ENCODE results near the gene SNX9. TPM values are rescaled to one million over a fixed set of nuclear protein-coding genes. Genes with fewer than 3 reads are reported as not detected.

The SNX9 gene
- total RNA-seq, 1 donor from 2014 or later: 68.6 TPM

DNA sequence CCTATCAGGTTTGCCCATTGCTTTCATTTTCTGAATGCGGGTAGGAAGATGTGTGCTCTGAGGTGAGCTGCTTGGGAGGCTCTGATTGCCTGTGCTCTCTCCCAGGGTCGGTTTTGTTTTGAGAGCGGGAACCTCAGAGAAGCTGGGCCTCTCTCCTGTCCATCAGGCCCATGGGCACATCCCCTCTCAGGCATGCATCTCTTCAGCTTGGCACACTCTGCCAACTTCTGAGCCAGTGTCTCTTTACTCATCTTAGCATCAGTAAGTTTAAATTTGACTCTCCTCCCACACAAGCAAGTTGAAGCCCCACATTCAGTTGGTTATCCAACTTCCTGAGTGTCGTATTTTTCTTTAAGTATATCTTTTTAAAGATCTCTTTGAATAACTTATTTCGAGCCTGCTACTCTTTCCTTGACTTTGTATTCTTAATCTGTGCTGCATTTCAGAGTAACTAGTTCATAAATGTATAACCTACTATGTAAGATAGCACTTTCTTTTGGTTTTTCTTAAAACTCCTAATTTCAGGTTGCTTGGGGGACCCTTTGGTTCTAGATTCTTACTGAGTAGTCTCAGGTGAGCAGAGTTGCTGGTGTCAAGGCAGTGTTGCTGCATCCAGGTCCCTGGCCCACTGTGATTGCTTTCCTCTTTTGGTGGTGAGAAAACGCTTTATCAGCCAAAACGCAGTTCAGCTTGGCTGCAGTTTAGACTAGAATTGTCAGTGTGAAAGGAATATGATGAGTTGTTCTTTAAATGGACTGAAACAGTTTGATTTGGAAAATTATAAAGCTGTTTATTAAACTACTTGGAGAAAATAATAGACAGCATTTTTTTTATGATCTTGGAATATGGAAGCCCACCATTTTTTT is 54.8 kb downstream of the SNX9 start:
- H3K27ac Mint-ChIP-seq (ENCODE audit: unreplicated experiment): peak overlapping the region; percentile 57
- TF ChIP-seq, protein P1, sequence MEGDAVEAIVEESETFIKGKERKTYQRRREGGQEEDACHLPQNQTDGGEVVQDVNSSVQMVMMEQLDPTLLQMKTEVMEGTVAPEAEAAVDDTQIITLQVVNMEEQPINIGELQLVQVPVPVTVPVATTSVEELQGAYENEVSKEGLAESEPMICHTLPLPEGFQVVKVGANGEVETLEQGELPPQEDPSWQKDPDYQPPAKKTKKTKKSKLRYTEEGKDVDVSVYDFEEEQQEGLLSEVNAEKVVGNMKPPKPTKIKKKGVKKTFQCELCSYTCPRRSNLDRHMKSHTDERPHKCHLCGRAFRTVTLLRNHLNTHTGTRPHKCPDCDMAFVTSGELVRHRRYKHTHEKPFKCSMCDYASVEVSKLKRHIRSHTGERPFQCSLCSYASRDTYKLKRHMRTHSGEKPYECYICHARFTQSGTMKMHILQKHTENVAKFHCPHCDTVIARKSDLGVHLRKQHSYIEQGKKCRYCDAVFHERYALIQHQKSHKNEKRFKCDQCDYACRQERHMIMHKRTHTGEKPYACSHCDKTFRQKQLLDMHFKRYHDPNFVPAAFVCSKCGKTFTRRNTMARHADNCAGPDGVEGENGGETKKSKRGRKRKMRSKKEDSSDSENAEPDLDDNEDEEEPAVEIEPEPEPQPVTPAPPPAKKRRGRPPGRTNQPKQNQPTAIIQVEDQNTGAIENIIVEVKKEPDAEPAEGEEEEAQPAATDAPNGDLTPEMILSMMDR (IDR thresholded peaks at IDR 0.05; ENCODE audit: unreplicated experiment): no peak
- H3K9me3 Mint-ChIP-seq (ENCODE audit: unreplicated experiment): no peaks in the 10 kb centered on the region
- peaks cover 66% of the 10 kb centered on the region for H3K4me1 Mint-ChIP-seq (ENCODE audit: unreplicated experiment)
- no peak for DNase-seq (ENCODE audit: low spot score)
- H3K4me3 Mint-ChIP-seq (ENCODE audit: unreplicated experiment): no peak overlapping the region
- peaks cover 42% of the 10 kb centered on the region for H3K36me3 Mint-ChIP-seq (ENCODE audit: low read depth, unreplicated experiment)
- H3K27me3 Mint-ChIP-seq (ENCODE audit: unreplicated experiment): no peaks in the 10 kb centered on the region

DNA sequence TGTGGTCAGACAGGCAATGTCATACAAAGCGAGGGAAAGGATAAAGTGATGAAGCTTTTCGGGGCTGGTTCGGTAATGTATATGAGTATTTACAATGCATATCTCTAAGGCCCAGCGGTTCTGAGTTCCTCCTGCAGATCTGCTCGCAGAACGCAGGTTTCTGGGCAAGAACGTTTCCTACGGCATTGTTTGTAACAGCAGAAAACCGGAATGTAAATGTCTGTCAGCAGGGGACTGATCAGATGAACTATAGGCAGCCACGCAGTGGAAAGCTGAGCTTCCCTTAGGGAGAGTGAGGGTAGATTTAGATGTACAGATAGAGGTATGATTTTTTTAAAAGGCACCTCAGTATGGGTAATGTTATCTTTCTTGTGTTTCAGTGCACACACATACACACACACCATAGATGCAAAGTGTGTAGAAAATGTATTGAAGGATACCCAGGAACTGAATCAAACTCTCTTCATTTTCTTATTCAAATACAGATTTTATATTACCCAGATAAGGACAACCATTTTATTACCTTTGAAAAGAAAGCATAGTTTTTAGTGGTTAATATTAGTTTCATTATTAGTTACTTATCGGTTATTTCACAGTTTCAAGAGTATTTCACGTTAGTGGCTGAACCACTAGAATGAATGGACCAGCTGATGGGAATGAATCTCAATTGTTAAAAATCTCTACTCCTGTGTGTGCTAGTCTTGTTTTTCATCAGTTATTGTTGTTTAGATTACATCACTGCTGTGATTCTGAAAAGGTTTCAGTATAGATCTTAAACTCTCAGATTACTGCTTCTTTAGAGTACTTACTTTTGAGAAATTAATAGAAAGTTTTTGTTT is 56.2 kb downstream of the SNX9 start:
- H3K4me3 Mint-ChIP-seq (ENCODE audit: unreplicated experiment): no peak overlapping the region
- no peak for DNase-seq (ENCODE audit: low spot score)
- peaks cover 58% of the 10 kb centered on the region for H3K4me1 Mint-ChIP-seq (ENCODE audit: unreplicated experiment)
- H3K9me3 Mint-ChIP-seq (ENCODE audit: unreplicated experiment): no peaks in the 10 kb centered on the region
- H3K27ac Mint-ChIP-seq (ENCODE audit: unreplicated experiment): peak overlapping the region; percentile 72
- H3K27me3 Mint-ChIP-seq (ENCODE audit: unreplicated experiment): no peaks in the 10 kb centered on the region
- TF ChIP-seq, protein P1 (IDR thresholded peaks at IDR 0.05; ENCODE audit: unreplicated experiment): no peak
- H3K36me3 Mint-ChIP-seq (ENCODE audit: low read depth, unreplicated experiment): peaks cover 42% of the 10 kb centered on the region

DNA sequence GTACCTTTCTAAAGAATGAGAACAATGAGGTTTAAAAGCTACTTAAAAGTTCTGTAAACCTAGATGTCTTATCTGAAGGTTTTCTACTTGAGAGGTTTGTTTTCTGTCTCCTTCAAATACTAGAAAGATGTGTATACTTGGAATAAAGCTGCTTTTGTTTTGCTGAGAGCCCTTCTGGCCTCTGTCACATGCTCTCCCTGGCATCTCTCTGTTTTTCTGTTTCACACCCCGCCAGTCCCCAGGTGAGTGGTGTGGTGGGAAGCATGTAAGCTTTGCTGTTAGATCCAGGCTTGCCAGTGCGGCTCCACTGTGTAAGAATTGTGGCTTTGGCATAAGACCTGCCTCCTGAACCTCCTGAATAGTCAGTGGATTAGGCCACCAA is 56.8 kb downstream of the SNX9 start:
- no peak for DNase-seq (ENCODE audit: low spot score)
- Mint-ChIP-seq H3K9me3 (ENCODE audit: unreplicated experiment) (no peaks in the 10 kb centered on the region), H3K27ac (ENCODE audit: unreplicated experiment) (peak overlapping the region; percentile 37), H3K4me3 (ENCODE audit: unreplicated experiment) (no peak overlapping the region), H3K36me3 (ENCODE audit: low read depth, unreplicated experiment) (peaks cover 36% of the 10 kb centered on the region), H3K4me1 (ENCODE audit: unreplicated experiment) (peaks cover 52% of the 10 kb centered on the region), H3K27me3 (ENCODE audit: unreplicated experiment) (no peaks in the 10 kb centered on the region)
- TF ChIP-seq, protein P1 (IDR thresholded peaks at IDR 0.05; ENCODE audit: unreplicated experiment): no peak

DNA sequence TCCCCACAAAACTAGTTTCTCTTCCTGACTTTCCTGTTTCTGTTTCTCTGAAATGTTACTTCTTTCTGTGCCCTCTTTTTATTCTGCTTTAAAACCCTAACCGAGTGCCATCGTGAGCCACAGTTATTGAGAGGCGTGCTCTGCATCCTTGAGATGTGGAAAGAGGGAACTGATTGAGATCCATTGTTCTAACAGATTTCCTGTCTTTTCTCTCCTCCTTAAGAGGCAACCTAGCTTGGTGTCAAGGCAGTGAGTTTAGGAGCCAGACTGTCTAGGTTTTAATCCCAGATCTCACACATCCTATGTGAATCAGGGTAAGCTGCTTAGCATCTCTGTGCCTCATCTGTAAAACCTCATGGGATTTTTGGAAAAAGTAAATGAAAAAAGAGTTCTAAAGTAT is 57.5 kb downstream of the SNX9 start:
- no peaks in the 10 kb centered on the region for H3K9me3 Mint-ChIP-seq (ENCODE audit: unreplicated experiment)
- H3K4me1 Mint-ChIP-seq (ENCODE audit: unreplicated experiment): peaks cover 50% of the 10 kb centered on the region

More for the DNA sequence above, 57.5 kb downstream of the SNX9 start:
- TF ChIP-seq, protein P1 (IDR thresholded peaks at IDR 0.05; ENCODE audit: unreplicated experiment): no peak
- peaks cover 36% of the 10 kb centered on the region for H3K36me3 Mint-ChIP-seq (ENCODE audit: low read depth, unreplicated experiment)
- H3K27ac Mint-ChIP-seq (ENCODE audit: unreplicated experiment): peak overlapping the region; percentile 37
- DNase-seq (ENCODE audit: low spot score): no peak
- no peak overlapping the region for H3K4me3 Mint-ChIP-seq (ENCODE audit: unreplicated experiment)
- no peaks in the 10 kb centered on the region for H3K27me3 Mint-ChIP-seq (ENCODE audit: unreplicated experiment)

Data from endothelial cell (in vitro differentiated cells).